ENCODE results near the gene NDFIP1.
"Not testable (repeated sequence)": the region's sequence is repeated elsewhere in the genome, so short reads cannot be mapped to it uniquely, and the experiment has no call there.

NDFIP1 gene

DNA sequence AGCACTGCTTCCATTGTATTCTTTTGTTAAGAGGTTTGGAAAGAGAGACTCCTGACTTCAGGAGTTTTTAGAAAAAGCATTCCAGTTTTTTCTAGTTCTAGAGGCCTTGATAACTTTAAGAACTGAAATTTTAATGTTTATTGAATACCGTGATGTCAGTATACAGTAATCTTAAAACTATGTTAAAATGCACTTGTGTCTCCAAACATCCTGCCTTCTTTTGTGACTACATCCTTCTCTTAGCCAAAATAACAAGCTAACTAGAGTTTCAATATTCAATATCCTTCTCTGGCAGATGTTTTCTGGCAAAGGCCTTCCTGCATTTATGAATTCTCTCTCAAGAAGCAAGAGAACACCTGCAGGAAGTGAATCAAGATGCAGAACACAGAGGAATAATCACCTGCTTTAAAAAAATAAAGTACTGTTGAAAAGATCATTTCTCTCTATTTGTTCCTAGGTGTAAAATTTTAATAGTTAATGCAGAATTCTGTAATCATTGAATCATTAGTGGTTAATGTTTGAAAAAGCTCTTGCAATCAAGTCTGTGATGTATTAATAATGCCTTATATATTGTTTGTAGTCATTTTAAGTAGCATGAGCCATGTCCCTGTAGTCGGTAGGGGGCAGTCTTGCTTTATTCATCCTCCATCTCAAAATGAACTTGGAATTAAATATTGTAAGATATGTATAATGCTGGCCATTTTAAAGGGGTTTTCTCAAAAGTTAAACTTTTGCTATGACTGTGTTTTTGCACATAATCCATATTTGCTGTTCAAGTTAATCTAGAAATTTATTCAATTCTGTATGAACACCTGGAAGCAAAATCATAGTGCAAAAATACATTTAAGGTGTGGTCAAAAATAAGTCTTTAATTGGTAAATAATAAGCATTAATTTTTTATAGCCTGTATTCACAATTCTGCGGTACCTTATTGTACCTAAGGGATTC, 43.1 kb downstream of the NDFIP1 start:
- ChIA-PET POLR2A (no interaction called here), CTCF (interaction anchor here (0.6 to 4.9 kb wide), 46 partner anchors 9 to 561 kb away, joined by 3 to 141 read pairs (median 4); partner anchors contain the start of gene GNPDA1)
- no peak overlapping the region for H3K4me3 ChIP-seq (ENCODE audit: low read depth, low read length)
- TF ChIP-seq, protein P1, sequence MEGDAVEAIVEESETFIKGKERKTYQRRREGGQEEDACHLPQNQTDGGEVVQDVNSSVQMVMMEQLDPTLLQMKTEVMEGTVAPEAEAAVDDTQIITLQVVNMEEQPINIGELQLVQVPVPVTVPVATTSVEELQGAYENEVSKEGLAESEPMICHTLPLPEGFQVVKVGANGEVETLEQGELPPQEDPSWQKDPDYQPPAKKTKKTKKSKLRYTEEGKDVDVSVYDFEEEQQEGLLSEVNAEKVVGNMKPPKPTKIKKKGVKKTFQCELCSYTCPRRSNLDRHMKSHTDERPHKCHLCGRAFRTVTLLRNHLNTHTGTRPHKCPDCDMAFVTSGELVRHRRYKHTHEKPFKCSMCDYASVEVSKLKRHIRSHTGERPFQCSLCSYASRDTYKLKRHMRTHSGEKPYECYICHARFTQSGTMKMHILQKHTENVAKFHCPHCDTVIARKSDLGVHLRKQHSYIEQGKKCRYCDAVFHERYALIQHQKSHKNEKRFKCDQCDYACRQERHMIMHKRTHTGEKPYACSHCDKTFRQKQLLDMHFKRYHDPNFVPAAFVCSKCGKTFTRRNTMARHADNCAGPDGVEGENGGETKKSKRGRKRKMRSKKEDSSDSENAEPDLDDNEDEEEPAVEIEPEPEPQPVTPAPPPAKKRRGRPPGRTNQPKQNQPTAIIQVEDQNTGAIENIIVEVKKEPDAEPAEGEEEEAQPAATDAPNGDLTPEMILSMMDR (IDR thresholded peaks at IDR 0.05; ENCODE audit: insufficient read depth, low read length, missing control alignments) = peak; percentile 62
- peak; percentile 41 for DNase-seq (ENCODE audit: low read depth, low spot score)

DNA sequence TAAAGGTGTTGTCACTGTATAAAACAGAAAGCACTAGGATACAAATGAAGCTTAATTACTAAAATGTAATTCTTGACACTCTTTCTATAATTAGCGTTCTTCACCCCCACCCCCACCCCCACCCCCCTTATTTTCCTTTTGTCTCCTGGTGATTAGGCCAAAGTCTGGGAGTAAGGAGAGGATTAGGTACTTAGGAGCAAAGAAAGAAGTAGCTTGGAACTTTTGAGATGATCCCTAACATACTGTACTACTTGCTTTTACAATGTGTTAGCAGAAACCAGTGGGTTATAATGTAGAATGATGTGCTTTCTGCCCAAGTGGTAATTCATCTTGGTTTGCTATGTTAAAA, 43.8 kb downstream of the NDFIP1 start:
- H3K4me3 ChIP-seq (ENCODE audit: low read depth, low read length) = no peak overlapping the region
- CTCF ChIA-PET = interaction anchor here (0.6 to 4.9 kb wide), 38 partner anchors 9 to 561 kb away, joined by 3 to 141 read pairs (median 5); partner anchors contain the start of gene GNPDA1
- TF ChIP-seq, protein P1 (IDR thresholded peaks at IDR 0.05; ENCODE audit: insufficient read depth, low read length, missing control alignments) = no peak
- DNase-seq (ENCODE audit: low read depth, low spot score) = no peak
- POLR2A ChIA-PET = no interaction called here

DNA sequence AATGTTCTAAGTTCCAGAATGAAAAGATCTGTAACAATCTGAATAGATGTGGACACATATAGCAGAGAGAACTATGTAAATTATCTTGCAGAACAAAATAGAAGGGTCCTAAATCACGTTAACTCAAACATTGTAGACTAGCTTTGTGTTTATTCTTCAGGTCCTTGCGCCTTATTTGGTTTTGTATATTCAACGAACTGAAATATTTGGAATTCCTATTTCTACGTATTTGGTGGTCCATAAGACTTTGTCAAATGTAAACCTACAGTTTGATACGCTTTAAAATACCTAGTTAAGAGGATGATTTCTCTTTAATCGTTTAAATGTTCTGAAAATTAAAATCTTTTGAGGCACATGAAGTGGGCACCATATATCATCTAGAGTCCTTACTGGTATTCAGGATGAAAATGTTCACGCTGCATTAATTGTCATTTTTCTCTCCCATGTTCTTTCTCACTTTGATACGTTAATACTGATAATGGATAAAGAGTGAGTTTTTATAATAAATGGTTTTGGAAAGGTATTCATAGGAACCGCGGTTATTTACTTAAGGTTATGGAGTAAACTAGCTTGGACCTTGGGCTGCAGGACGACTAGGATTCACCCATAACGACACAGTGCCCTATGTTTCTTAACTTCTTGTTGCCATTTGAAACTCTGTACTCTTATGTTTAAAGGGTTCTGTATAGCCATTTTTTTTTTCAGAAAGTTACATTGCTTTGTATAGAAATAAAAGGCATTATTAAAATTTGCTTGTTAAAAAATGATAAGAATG, 45.3 kb downstream of the NDFIP1 start:
- POLR2A ChIA-PET = no interaction called here
- CTCF ChIA-PET = interaction anchor here (0.7 to 4.9 kb wide), 7 partner anchors 8 to 545 kb away, joined by 3 to 141 read pairs (median 4); no protein-coding TSS in a partner anchor
- no peak overlapping the region for H3K4me3 ChIP-seq (ENCODE audit: low read depth, low read length)
- TF ChIP-seq, protein P1 (IDR thresholded peaks at IDR 0.05; ENCODE audit: insufficient read depth, low read length, missing control alignments) = no peak
- no peak for DNase-seq (ENCODE audit: low read depth, low spot score)

DNA sequence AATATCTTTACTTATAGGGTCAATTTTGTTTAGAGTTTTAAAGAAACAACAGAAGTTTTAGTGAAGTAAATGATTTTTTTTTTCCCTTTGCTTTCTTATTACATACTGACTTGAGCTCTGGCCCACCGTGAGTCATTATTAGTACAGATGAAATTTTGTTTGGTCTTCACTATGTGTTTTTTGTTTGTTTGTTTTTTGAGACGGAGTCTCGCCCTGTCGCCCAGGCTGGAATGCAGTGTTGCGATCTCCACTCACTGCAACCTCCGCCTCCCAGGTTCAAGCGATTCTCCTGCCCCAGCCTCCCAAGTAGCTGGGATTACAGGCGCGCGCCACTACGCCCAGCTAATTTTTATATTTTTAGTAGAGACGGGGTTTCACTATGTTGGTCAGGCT, 45.9 kb downstream of the NDFIP1 start:
- CTCF ChIA-PET = interaction anchor here (1.1 to 4.9 kb wide), 4 partner anchors 9 to 457 kb away, joined by 4 to 141 read pairs (median 6); no protein-coding TSS in a partner anchor
- POLR2A ChIA-PET; H3K4me3 ChIP-seq (ENCODE audit: low read depth, low read length); DNase-seq (ENCODE audit: low read depth, low spot score): not testable (repeated sequence)

DNA sequence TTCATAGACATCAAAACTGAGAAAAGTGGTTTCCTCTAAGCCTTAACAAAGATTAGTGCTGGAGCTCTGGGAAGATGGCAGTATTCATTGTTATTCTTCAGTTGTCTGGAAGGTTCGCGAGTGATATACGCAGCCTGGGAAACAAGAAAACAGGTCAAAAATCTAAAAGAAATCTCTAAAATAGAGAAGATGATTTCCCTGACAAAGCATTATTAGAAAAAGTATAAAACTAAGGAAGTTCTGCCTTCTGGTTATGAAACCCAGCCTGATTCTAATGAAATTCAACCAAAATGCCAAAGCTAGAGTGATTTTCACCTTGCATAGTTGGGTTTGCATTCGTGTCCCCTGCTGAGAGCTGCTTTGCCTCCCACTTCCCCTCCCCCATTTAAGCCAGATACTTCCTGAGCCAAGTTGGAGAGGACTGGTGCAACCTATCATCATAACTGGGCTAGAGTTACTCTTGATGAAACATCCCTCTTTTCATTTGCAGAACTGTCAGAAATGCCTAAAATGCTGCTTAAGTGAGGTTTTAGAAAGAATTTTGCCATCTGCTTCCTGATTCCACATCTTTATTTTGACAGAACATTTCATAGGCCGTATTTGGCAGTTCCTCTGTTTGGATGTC, 48.4 kb downstream of the NDFIP1 start:
- DNase-seq (ENCODE audit: low read depth, low spot score) = no peak
- TF ChIP-seq, protein P1 (IDR thresholded peaks at IDR 0.05; ENCODE audit: insufficient read depth, low read length, missing control alignments) = no peak
- CTCF ChIA-PET = interaction anchor here (0.8 to 3.2 kb wide), 8 partner anchors 10 to 543 kb away, joined by 3 to 21 read pairs (median 4); partner anchors contain the start of gene SPRY4
- no peak overlapping the region for H3K4me3 ChIP-seq (ENCODE audit: low read depth, low read length)
- POLR2A ChIA-PET = no interaction called here

DNA sequence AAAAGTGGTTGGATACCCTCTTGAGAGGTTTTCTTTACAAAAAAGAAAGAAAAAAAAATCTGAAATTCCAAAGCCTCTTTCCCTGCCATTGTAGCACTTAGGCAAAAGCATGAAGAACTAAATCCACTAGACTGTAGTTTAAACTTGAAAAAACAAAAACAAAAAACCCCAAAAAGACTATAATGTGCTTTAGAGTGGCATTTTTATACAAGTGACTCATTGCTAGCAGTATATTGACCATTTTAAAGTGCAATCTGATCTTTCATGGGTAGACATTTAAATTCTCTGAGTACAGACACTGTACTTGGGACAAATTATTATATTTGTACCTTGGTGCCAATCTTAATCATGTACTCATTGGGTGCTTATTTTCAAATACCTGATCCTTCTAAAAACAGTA, 50.8 kb downstream of the NDFIP1 start:
- CTCF ChIA-PET = no interaction called here
- DNase-seq (ENCODE audit: low read depth, low spot score) = no peak
- POLR2A ChIA-PET = no interaction called here
- TF ChIP-seq, protein P1 (IDR thresholded peaks at IDR 0.05; ENCODE audit: insufficient read depth, low read length, missing control alignments) = no peak
- H3K4me3 ChIP-seq (ENCODE audit: low read depth, low read length) = no peak overlapping the region
